C4-2B (cell line): ENCODE results near the gene CASQ2.

Experiments
- CTCF ChIP-seq: fragments of 450-650 bp; conservative IDR thresholded peaks from 2 replicates; pipeline ENCODE4 v1.5.1; 2017; ENCODE audit warnings: mild to moderate bottlenecking
- ZFX ChIP-seq: fragments of 450-650 bp; IDR thresholded peaks from 2 replicates; pipeline ENCODE4 v1.6.1; 2017

DNA sequence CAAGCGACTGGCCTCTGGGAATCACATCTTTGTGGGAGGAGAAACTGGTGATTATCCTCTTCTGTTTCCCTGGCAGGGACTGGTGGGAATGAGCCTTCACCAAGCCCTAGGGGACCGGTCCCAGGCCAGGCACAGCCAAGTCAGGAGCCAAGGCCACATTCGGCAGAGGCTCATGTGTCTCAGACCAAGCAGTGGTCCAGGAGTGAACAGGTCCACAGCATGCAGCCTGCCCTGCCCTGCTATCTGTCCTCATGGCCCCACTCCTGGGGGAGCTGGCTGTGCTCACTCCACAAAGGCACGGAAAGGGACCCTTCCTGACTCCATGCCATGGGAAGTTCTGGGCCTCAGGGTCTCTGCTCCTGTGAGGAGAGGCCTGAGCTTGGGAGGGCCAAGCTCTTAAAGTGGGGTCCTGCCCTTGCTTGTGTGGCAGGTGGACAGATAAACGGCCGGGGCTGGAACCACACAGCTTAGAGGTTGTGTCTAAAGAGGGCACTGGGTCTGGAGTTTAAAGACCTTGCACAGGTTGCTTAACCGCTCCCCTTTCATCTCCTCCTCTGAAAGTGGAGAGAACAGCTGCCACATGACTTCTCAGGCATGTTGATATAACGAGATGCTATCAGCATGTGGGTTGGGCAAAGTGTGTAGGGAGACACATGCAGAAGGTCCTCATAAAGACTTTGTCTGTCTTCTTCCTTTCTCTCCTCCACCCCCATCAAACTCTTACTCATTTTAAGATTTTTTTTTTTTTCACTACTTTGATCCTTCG, 57.5 kb downstream of the CASQ2 start:
- TF ChIP-seq CTCF = no peak
- TF ChIP-seq ZFX = no peak
